PC-9 (cell line): Measurements from ENCODE around the gene GABARAP. TPM values are rescaled to one million over a fixed set of nuclear protein-coding genes. Genes with fewer than 3 reads are reported as not detected.

Source experiments
- BruUV-seq: library from RNA; stranded (reverse); fragments of 400-500 nt; replicated peaks from 2 replicates; lab custom pipeline; 2021; lab: Mats Ljungman, UMichigan
- CTCF ChIA-PET: fragments of 300-600 bp; sonication (Branson Sonifier 250); formaldehyde crosslinking; loops from one replicate; lab custom pipeline; 2022; ENCODE audit warnings: antibody characterized with exemption; lab: Charles Lee
- POLR2A ChIA-PET: fragments of 300-600 bp; sonication (Branson Sonifier 250); formaldehyde crosslinking; loops from one replicate; lab custom pipeline; 2022; ENCODE audit warnings: antibody characterized with exemption; ENCODE audit not compliant: unreplicated experiment; lab: Charles Lee
- DNase-seq, 2 experiments: peaks; one replicate each; pipeline versions ENCODE4 v3.0.0 to v3.0.0-alpha.2; 2015 to 2022; ENCODE audit warnings: mixed read lengths in 1 of 2
- H2AFZ ChIP-seq: fragments of 200-600 bp; sonication (generic); 2 replicates; pipeline ENCODE4 v1.8.1; 2017; ENCODE audit warnings: antibody characterized with exemption
- H3F3A ChIP-seq: fragments of 200-600 bp; sonication (generic); 2 replicates; pipeline ENCODE4 v1.8.1; 2017; ENCODE audit warnings: antibody characterized with exemption, mild to moderate bottlenecking, low read depth; ENCODE audit not compliant: insufficient read depth
- H3K27ac ChIP-seq: fragments of 200-600 bp; sonication (generic); 2 replicates; pipeline ENCODE4 v1.6.1; 2016; ENCODE audit warnings: mixed run types
- H3K27me3 ChIP-seq: fragments of 200-600 bp; sonication (generic); 2 replicates; pipeline ENCODE4 v1.6.1; 2016; ENCODE audit warnings: low read depth, mixed run types; ENCODE audit not compliant: insufficient read depth
- H3K36me3 ChIP-seq: fragments of 200-600 bp; sonication (generic); 2 replicates; pipeline ENCODE4 v1.6.1; 2016; ENCODE audit warnings: low read depth, mixed run types
- H3K4me1 ChIP-seq: fragments of 200-600 bp; sonication (generic); replicated peaks from 2 replicates; pipeline ENCODE4 v1.6.1; 2016; ENCODE audit warnings: mixed run types; ENCODE audit not compliant: insufficient read depth
- H3K4me2 ChIP-seq: fragments of 200-600 bp; sonication (generic); 2 replicates; pipeline ENCODE4 v1.6.1; 2017; ENCODE audit warnings: mixed run types
- H3K4me3 ChIP-seq: fragments of 200-600 bp; sonication (generic); 2 replicates; pipeline ENCODE4 v1.6.1; 2016; ENCODE audit warnings: mixed run types
- H3K79me2 ChIP-seq: fragments of 200-600 bp; sonication (generic); 2 replicates; pipeline ENCODE4 v1.6.1; 2017; ENCODE audit warnings: low read depth, mixed run types
- H3K9me2 ChIP-seq: fragments of 200-600 bp; sonication (generic); 2 replicates; pipeline ENCODE4 v1.8.1; 2017; ENCODE audit warnings: mild to moderate bottlenecking; ENCODE audit not compliant: insufficient read depth
- H3K9me3 ChIP-seq: fragments of 200-600 bp; sonication (generic); 2 replicates; pipeline ENCODE4 v1.8.1; 2016; ENCODE audit warnings: low read depth; ENCODE audit not compliant: insufficient read depth
- H4K20me1 ChIP-seq: fragments of 200-600 bp; sonication (generic); 2 replicates; pipeline ENCODE4 v1.8.1; 2017; ENCODE audit not compliant: insufficient read depth
- EZH2 ChIP-seq: fragments of 200-600 bp; sonication (generic); IDR thresholded peaks from 2 replicates; pipeline ENCODE4 v1.8.0; 2017; ENCODE audit warnings: antibody characterized with exemption, low read depth
- intact Hi-C: fragments of 100-400 bp; cut with micrococcal nuclease; formaldehyde crosslinking; loops from one replicate; pipeline ENCODE4 v1.10.0; 2022; ENCODE audit not compliant: unreplicated experiment
- total RNA-seq: library from RNA; stranded (reverse); gene quantifications from 2 replicates; pipeline ENCODE4 v1.2.3, GENCODE V29; 2021
- TF ChIP-seq, protein P1 (sequence below): fragments of 200-600 bp; sonication (generic); conservative IDR thresholded peaks from 2 replicates; pipeline ENCODE4 v1.6.1; 2017; ENCODE audit warnings: mixed run types, antibody characterized with exemption, mild to moderate bottlenecking, moderate library complexity

The GABARAP gene
- total RNA-seq, 1 experiment from 2014 or later: 424 TPM

- intact Hi-C loops: loop anchor here (1.0 to 2.0 kb wide), 3 partner anchors 65 to 407 kb away; partner anchors contain the start of genes SOX15 and WRAP53
- no peaks in the 10 kb centered on the region for H4K20me1 ChIP-seq
- peak; percentile 89 to 98 for DNase-seq
- TF ChIP-seq EZH2: no peak
- TF ChIP-seq, protein P1, sequence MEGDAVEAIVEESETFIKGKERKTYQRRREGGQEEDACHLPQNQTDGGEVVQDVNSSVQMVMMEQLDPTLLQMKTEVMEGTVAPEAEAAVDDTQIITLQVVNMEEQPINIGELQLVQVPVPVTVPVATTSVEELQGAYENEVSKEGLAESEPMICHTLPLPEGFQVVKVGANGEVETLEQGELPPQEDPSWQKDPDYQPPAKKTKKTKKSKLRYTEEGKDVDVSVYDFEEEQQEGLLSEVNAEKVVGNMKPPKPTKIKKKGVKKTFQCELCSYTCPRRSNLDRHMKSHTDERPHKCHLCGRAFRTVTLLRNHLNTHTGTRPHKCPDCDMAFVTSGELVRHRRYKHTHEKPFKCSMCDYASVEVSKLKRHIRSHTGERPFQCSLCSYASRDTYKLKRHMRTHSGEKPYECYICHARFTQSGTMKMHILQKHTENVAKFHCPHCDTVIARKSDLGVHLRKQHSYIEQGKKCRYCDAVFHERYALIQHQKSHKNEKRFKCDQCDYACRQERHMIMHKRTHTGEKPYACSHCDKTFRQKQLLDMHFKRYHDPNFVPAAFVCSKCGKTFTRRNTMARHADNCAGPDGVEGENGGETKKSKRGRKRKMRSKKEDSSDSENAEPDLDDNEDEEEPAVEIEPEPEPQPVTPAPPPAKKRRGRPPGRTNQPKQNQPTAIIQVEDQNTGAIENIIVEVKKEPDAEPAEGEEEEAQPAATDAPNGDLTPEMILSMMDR: no peak
- H3K27ac ChIP-seq: peak within 1 kb of the TSS; percentile 62
- H3K4me1 ChIP-seq: 0 out of 2 replicates have a peak, but pooled peaks cover 4% of the 10 kb centered on the region
- ChIA-PET CTCF (interaction anchor here (0.6 to 0.7 kb wide), 3 partner anchors 117 to 298 kb away, joined by 3 to 7 read pairs (median 4); partner anchors contain the start of gene CD68), POLR2A (interaction anchor here (0.6 to 1.0 kb wide), 4 partner anchors 23 to 221 kb away, joined by 4 to 18 read pairs (median 6); partner anchors contain the start of genes ACADVL and DLG4)
- BruUV-seq: no TSS peak
- H3K4me2 ChIP-seq: peak within 1 kb of the TSS; percentile 93
- H3K9me3 ChIP-seq: no peaks in the 10 kb centered on the region
- peaks cover 12% of the 10 kb centered on the region; the same call in 1 of the 2 replicates for H3F3A ChIP-seq
- H3K79me2 ChIP-seq: no peaks in the 10 kb centered on the region
- H3K9me2 ChIP-seq: no peaks in the 10 kb centered on the region
- H2AFZ ChIP-seq: peak within 1 kb of the TSS; percentile 78
- H3K4me3 ChIP-seq: peak within 1 kb of the TSS; percentile 55
- H3K27me3 ChIP-seq: no peaks in the 10 kb centered on the region
- no peaks in the 10 kb centered on the region for H3K36me3 ChIP-seq
Measured at GRCh38 chr17:7281074-7281952, 39.1 kb upstream of the GABARAP start, which contains the start of gene SLC2A4. SLC2A4 (plus strand) TSS chr17:7281718; CDS start chr17:7281935, 217 bp downstream.

GRCh38 chr17:7280519-7281073 is 38.3 kb upstream of the GABARAP start:
- no peaks in the 10 kb centered on the region for H3K79me2 ChIP-seq
- peak overlapping the region; percentile 62 for H3K27ac ChIP-seq

More at GRCh38 chr17:7280519-7281073, 38.3 kb upstream of the GABARAP start:
- TF ChIP-seq, protein P1: peak; percentile 96
- TF ChIP-seq EZH2: no peak
- Histone ChIP-seq H3K9me3 (no peaks in the 10 kb centered on the region), H3K4me1 (0 out of 2 replicates have a peak, but pooled peaks cover 4% of the 10 kb centered on the region), H3K4me3 (peak overlapping the region; percentile 55), H3K36me3 (no peaks in the 10 kb centered on the region), H3K9me2 (no peaks in the 10 kb centered on the region), H4K20me1 (no peaks in the 10 kb centered on the region), H3K4me2 (peak overlapping the region; percentile 93), H2AFZ (peak overlapping the region; percentile 78), H3F3A (peaks cover 12% of the 10 kb centered on the region; the same call in 1 of the 2 replicates), H3K27me3 (no peaks in the 10 kb centered on the region)
- ChIA-PET POLR2A (interaction anchor here (0.6 to 1.0 kb wide), 3 partner anchors 55 to 153 kb away, joined by 4 to 7 read pairs (median 5); partner anchors contain the start of genes ACADVL and DLG4), CTCF (interaction anchor here (0.6 to 1.7 kb wide), 4 partner anchors 49 to 280 kb away, joined by 3 to 6 read pairs (median 5); partner anchors contain the start of gene TMEM256)
- BruUV-seq: TSS peak; percentile 41
- DNase-seq: peak; percentile 74 to 91
- intact Hi-C loops: loop anchor here (1.0 to 2.0 kb wide), 6 partner anchors 16 to 408 kb away; partner anchors contain the start of genes SENP3, SOX15 and WRAP53
